GM19395 (cell line): ENCODE results near the gene CHD9.

Experiments
- ATAC-seq: cut with Tn5 transposase; IDR thresholded peaks from one replicate; pipeline ENCODE4 v1.9.1; 2021; ENCODE audit warnings: mild to moderate bottlenecking, moderate library complexity; ENCODE audit not compliant: unreplicated experiment

The CHD9 gene

DNA sequence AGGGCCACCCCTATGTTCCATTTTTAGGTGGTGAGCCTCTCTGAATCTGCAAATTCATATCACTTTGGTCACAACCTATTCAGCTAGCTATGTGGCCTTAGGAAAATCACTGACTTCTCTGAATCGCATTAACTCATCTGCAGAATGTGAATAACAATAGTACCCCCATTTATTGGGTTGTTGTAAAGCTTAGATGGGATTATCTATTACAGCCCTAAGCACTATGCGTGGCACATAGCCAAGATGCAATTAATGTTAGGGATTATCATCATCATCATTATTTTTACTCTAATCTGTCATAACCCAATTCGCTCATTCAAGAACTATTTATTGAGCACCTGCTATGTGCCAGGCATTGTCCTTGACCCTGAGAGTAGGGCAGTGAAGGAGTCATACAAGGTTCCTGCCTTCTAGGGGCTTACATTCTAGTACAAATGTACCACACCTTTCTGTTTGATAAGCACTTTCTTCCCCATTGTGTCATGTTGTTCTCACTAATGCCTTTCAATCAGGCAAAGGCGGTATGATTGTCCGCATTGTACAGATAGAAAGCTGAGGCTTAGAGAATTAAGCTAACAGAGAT is 38.5 kb downstream of the CHD9 start:
- ATAC-seq, result no peak

DNA sequence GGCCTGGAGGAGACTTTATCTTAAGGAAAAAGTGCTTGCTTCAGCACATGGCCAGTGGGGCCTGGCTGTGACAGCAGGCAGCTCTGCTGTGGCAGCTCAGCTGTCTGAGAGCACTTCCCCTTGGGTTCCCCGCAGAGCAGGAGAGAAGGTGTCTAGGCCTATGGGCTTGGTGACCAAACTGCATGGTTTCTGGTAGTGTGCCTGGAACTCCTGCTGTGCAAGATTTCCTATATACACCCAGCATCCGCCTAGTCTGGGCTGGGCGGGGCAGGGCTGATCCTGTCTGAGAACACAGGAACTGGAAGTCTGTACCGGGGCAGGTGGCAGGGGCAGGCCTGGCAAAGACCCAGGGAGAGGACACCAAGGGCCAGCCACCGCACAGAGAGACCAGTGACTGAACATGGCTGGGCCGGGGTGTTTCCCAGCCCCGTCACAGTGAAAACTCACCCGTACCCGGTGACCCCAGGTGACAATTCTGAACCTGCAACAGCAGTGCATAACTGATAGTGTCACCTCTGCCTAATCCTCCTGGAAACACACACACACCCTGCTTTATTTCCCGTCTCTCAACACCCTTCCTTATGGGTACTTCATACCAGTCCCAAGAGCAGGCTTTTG is 39.3 kb downstream of the CHD9 start:
- ATAC-seq, result peak; percentile 55

DNA sequence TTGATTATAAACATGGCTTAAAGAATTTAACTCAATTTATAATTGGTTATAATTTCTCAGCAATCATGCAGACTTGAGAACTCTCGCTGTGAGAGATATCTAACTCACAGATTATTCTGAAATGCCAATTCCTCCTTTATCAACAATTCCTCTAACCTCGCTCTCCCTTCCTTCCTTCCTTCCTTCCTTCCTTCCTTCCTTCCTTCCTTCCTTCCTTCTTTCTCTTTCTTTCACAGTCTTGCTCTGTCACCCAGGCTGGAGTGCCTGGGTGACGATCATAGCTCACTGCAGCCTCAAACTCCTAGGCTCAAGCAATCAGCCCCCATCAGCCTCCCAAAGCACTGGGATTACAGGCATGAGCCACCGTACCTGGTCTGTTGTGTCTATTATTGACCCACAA is 42.4 kb downstream of the CHD9 start:
- no peak for ATAC-seq

DNA sequence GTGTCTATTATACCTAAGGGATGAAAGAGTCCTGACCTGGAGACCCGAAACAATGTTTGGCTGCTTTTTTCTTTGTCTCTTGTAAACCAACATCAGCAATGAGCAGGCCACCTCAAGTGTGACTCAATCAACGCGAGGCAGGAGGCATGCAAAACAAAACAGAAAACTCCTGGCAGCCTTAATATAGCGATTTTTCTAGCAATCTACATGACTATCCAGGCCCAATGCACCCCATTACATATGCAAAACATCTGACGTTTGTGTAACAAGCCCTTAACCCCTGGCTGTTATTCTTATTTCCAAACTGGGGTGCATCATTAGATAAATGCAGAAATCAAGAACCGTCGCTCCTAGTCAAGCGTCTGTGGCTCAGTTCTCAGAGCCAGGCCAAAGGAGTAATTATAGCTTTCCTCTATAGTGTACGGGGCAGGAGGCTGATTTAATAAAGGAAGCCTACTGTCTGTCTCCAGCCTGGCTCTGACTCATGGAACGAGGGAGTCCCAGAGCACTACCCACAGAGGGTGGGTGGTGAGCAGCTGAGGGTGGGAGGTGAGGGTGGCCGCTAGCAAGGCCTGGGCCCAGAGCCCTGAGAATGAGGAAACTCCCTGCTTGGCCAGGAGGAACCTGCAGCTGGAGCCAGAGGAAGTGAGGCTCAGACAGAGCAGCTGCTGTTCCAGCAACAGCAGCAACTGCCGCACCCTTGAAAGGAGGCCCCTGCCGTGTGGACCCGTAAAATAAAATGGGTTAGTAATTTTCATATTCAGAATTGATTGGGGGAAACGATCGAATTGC is 43.9 kb downstream of the CHD9 start:
- ATAC-seq, result peak; percentile 71

DNA sequence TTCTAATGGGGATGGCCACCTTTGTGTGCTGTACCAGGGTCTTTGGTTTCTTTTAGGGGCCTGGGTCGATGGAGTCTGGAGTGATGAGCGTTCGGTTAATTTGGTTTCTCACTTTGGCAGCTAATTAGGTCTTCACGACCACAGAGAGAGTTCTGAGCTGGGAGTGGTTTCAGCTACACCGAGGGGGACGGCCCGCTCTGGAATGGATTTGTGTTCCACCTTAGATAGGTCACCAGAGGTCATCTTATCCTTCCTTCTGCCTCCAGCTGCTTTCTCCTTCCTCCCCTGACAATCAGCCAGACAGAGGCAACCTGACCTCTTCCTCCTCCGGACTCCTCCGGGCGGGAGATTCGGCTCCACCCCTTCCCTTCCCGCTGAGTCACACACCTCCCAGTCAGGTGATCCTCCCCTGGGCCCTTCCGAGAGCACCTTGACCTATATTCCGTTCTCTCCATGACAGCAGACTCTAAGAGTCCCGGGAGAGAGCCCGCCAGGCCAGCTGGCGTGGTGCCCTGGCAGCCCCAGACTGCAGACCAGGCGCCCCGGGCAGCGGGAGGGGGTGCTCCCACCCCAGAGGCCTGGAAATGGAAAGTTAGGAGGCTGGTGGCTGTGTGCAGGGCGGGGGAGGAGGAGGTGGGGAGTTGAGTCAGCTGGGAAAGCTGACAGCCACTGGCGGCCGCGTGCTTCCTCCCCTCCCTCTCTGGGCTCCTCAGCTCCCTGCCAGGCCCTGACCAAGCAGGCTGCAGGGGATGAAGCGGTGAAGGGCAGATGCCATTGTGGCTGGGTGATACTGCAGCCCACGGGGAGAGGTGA is 44.7 kb downstream of the CHD9 start:
- peak; percentile 64 for ATAC-seq

DNA sequence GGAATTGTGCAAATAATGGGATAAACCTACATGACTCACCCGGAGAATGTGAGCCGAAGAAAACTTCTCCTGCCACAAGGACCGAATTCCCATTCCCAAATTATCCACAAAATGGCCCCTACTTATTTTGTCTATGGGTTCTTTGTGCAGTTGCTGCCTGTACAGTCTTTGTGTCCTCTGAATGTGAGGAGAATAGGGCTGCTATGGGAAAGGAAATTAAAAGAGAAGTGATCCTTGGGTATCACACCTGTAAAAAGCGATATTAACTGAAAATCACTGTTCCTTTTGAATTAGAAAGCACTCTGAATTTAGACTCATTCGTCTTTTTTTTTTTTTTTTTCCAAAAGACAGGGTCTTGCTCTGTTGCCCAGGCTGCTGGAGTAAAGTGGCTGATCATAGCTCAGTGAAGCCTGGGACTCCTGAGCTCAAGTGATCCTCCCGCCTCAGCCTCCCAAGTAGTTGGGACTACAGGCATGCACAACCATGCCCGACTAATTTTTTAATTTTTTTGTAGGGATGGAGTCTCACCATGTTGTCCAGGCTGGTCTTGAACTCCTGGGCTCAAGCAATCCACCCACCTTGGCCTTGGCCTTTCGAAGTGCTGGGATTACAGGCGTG is 45.4 kb downstream of the CHD9 start:
- no peak for ATAC-seq

DNA sequence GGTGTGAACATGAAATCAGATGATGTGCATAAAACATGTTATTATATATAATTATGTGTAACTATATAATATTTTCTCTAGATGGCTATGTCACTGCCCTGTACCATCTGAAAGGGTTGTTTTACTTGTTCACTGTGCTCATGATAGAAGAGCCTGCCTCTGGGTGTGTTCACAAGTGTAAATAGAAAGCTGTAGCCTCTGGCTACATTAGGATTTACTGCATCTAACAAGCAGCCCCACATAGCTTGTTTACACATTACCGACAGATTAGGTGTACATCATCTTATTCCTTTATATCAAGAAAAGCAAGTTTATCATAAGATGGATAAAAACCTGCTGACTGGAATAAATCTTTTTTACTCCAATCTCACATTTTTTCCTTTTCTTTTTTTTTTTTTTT is 46.1 kb downstream of the CHD9 start:
- ATAC-seq, result no peak

DNA sequence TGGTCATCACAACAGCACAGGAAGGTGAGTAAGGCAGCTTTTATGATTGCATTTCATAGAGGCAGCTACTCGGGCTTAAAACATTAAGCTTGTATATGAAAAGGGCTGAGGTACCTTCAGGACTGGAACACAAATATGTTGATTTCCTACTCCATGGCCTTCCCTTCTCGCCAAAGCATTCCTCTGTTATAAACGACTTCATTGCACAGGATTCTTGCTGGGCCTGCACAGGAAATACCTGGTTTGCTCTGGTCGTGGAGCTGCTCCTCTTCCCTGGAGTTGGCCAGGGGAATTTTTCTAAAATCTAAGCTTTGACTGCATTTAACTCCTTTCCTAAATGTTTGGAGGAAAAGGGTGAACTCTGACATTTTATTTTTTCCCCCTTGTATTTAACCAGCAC is 49.0 kb downstream of the CHD9 start:
- no peak for ATAC-seq

DNA sequence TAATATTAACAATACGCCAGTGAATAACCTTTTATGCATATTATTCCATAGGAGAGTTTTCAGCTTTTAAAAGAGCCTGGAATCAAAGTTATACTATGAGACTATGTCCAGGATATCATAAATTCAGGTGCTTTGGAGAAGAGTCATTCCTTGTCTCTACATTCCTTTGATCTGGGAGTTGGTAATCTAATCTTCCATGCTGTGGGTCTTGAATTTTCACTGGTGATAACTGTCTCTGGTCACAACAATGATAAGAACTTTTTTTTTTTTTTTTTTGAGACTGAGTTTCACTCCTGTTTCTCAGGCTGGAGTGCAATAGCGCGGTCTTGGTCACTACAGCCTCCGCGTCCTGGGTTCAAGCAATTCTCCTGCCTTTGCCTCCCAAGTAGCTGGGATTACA is 50.8 kb downstream of the CHD9 start:
- ATAC-seq, result no peak

DNA sequence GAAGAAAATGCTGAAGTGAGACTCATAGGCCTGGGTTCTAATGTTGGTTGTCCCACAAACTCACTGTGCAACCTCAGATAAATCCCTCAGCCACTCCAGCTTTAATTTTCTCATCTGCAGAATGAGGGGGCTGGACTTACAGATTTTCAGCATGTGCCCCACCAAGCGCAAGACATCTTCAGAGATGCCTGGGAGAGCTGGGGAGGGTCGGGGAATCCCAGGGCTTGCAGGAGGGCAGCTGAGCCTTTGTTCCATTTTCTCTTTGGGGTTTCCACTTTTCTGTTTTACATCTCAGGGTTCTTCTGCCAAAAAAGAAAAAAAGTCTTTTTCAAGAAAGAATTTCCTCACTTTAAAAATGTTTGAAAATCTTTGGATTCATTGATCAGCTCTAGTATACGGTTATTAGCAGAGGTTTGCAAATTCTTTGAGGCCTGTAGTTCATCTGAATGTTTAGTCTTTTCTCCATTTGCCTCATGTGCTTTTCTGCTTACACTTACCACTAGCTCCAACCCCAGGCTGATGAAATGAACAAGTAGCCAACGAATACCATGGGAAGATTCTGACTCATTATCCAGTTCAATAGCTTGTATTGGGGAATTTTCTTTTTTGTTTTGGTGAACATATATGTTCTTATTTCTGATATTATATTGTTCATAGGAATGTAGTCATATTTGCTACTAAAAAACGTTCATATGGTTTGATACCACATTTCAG is 56.4 kb downstream of the CHD9 start:
- no peak for ATAC-seq

DNA sequence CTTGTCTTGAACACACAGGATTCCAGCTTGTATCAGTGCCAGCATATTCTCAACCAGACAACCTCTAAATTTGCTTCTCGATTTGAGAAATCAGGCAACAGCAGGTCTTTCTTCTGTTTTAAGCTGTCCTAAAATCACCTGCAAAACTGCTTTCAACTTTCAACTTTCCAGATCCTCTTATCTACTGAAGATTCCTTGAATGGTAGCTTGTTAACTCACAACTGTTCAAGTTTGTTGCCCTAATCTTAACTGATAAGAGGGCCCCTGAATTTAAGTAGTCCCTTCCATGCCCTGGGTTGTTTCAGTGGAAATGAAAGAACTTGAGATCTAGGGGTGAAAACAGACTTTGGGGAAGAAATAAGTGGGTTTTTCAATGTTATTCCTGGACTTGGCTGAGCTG is 57.2 kb downstream of the CHD9 start:
- no peak for ATAC-seq

DNA sequence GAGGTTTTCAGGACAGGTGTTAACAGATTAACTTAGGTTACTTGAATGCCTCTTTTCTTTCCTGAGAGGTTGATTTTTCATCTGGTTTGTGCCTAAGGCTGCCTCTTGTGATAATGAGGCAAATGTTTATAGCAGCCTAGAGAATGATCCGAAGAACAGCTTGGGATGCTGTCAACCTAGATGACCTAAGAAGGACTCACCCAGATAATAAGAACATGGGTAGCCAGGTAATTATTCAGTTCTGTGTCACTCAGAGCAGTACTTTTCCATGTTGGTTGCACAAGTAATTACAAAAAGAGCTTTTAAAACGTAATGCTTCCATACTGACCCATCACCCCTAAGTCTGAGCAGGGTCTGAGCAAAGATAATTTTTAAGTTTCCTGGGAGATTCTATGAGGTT is 60.3 kb downstream of the CHD9 start:
- no peak for ATAC-seq

DNA sequence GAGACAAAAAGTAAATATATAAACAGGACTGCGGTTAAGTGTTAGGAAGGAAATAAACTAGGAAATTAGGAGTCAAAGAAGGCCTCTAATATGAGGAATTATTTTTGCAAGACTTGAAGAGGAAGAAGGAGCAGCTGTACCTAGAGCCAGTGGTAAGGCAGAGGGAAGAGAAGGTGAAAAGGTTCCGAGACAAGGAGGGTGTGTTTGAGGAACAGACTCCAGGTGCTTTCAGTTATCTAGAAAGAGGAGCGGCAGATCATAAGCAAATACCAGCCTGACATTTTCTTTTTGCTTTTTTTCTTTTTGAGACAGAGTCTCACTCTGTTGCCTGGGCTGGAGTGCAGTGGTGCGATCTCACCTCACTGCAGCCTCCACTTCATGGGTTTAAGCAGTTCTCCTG is 61.0 kb downstream of the CHD9 start:
- ATAC-seq, result no peak

DNA sequence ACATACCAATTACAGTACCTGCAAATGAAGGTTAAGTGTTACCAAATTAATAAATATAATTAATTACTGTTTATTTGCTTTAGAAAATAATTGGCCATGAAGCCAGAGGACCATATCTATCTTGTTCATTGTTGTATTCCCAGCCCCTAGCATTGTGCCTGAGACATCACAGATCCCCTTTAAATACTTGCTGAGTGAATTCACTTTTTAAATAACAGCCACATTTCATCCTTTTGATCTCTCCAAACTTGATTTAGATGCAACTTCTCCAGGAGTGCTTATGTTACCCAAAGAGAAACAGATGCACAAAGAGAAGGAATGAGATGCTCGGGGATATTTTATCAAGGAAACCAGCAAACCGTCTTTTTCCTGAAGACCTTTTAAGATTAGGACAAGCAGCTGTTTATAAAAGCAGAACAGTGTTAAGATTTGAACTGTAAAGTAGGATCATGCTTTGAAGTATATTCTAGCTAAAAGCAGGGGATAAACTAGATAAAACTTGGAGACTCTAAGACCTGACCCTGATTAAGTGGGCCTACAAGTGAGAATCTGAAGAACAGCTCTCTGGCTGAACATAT is 66.3 kb downstream of the CHD9 start:
- ATAC-seq, result no peak

DNA sequence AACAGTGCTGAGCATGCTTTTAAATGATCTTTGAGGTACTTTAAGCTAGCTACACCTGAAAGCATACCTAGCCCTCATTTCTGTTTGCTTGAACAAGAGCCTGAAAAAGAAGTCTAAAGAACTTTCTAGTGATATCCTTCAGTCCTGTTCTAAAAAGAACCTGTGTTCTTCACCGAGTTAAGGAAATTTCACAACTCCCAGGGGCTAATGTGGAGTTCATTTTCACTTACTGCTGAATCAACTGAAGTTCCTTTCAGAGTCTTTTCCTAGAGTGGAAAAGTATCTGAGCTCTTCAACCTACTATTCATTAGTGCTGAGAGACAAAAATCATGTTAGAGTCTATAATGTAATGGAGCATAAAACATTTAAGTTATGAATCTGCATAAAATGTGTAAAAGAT is 66.9 kb downstream of the CHD9 start:
- no peak for ATAC-seq

DNA sequence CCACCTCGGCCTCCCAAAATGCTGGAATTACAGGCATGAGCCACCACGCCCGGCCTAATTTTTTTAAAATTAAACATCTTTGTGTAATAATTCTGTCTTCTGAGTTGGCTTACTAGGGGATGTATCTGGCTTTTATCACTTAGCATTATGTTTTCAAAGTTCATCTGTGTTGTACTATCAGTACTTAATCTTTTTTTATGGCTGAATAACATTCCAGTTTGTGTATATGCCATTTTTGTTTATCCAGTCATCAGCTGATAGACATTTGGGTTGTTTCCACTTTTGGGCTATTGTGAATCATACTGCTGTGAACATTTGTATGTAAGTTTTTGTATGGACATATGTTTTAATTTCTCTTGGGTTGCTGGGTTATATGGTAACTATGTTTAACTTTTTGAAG is 69.0 kb downstream of the CHD9 start:
- ATAC-seq, result no peak

DNA sequence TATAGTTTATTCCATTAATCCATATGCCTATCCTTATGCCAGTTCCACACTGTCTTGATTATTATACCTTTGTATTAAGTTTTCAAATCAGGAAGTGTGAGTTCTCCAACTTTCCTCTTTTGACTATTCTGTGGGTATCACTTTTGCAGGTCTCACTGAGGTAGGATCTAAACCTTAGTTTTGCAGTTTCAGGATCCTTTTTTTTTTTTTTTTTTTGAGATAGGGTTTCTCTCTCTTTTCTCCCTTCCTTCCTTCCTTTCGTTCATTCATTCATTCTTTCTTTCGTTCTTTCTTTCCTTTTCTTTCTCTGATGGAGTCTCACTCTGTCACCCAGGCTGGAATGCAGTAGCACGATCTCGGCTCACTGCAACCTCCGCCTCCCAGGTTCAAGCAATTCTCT is 71.6 kb downstream of the CHD9 start:
- ATAC-seq, result no peak

DNA sequence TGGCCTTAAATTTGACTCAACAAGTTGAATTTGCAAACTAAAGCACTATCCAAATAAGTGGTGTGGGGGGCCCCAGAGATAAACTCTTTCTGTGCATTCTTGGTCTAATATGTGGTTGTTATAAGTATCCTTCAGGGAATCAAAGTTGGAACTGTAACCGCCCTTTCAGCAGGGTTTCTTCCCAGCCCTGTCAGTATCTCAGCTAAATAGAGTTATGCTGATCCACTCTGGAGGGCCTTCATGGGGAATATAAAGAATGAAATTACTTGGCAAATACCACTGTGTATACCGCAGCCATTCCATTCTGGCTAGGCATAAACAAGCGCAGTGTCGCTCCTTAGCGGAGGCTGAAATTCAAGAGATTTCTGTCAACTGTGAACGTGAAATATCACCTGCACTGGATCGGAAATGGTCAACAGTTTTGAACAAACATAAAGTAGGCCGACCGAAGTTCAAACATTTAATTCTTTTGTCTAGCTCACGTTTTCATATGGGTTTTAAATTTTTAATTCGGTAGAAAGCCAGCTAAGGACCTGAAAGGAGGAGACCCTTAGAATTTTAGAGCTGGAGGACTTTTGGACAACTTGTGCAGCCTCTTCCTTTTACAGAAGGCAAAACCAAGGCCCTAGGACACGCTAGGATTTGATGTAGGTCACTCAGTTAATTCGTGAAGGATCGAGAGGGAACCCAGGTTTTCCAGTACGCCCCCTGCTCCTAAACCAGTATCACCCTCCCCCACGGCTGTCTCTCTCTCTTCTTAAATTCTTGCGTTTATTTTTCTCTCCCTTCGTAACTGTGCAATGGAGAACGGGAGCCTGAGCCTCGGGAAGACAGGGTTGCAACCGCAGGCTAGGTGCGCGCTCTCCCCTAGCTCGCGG is 74.7 kb downstream of the CHD9 start:
- ATAC-seq, result no peak
